HG03025 (cell line): ENCODE results near the gene BAIAP2L2.
"Not testable (repeated sequence)": the region's sequence is repeated elsewhere in the genome, so short reads cannot be mapped to it uniquely, and the experiment has no call there.

Experiments used
- ATAC-seq: cut with Tn5 transposase; IDR thresholded peaks from one replicate; pipeline ENCODE4 v1.9.1; 2021; ENCODE audit warnings: mild to moderate bottlenecking, moderate library complexity; ENCODE audit not compliant: unreplicated experiment, low FRiP score

BAIAP2L2 gene

DNA sequence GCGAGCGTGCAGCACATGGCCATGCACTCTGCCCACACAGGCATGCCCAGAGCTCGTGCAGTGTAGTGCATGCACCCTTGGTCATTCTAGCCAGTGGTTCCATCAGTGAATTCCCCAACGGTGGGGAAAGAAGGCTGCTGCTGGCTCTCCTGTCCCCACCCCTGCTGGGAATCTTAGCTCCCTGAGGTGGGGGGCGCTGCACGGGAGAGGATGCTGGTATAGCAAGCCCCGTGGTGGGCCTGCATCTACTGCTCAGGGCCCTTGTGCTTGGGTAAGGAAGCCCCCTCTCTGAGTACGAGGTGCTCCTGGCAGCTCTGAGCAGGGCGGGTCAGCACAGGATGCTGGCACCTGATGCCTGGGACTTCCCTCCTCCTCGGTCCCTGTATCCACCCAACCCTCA, 18.5 kb upstream of the BAIAP2L2 start:
- no peak for ATAC-seq

DNA sequence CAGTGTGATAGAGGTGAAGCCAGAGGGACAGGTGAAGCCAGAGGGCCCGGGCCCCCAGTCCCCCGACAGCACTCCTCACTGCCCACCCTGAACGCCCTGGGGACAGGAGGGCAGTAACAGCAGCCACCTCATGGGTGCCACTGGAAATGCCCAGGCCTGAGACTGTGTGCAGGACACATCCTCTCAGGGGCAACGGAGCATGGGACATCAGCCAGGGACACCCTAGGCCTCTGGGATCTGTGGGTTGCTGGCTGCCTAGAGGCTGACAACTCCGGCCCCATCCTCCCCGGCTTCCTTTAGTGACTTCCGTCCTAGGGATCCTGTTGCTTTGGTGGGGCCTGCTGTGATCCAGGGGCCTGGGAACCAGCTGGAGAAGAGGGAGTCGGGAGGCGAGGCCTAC, 17.4 kb upstream of the BAIAP2L2 start:
- no peak for ATAC-seq

DNA sequence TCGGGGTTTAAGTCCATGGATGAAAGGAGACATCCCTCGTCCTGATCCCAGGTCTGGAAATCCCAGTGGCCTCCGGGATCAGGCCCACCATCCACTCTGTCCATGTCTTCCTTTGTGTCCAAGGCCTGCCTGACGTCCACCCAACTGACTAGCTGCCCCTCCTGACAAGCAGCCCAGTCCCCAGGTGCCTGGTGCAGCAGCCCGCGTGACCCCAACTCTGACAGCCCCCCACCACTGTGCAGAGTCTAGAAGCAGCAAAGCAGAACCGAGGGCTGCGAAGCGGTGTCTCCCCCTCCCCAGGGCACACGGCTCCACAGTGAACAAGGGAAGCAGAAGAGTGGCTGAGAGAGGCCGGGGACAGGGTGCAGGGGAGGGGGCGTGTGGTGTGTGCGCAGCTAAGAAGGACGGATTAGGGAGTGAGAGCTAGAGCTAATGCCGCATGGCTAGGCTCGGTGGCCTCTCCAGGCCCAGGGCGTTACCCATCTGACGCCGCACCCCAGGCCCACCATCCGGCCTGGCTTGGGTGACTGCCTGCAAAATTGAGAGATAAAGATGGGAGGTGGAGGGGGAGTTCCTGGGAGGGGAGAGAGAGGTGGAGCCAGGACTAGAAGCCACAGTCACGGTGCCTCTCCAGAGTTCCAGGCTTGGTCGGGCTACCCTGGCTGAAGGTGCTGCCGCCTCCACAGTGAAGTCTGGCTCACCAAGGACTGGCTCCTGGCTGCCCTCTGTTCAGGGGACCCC, 16.6 kb upstream of the BAIAP2L2 start:
- ATAC-seq: no peak

DNA sequence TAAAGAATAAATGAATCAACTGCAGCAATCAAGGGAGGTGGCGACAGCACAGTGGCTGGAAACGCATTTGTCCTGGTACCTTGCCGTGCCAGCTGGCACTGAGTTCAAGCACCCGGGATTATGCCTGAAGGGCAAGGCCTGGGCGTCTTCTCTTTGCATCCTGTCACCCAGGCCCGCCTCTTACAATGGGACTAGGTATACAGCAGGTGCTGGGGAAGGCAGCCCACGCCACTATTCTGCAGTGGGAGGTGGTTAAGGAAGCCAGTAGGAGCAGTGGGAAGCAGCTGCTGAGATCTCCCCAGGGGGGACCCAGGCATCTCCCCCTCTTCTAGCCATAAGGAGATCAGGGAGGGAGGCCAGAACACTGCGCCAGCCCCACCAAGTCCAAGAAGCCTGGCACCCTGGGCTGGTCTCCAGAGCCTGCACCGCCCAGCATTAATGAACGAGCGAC, 15.3 kb upstream of the BAIAP2L2 start:
- ATAC-seq: no peak

DNA sequence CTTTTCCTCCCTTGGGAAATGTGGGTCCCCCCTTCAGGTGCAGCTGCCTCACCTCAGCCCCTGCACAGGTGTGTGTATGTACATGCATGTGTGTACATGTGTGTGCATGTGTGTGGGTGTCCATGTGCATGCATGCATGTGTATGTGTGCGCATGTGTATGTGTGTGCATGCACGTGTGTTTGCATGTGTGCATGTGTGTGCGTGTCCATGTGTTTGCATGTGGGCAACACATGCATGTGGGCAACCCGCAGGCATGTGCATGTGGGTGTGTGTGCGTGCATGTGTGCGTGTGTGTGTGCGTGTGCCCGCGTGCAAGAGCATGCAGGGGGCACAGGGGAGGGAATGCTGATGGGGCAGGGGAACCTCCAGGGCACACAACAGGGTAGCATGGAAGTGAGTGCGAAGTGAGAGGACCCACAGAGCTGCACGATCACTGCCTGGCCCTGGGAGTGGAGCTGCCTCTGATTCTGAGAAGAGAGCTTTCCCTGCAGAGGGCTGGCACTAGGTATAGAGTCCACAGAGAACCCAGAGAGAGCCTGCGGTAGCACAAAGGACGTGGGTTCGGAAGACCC, 14.6 kb upstream of the BAIAP2L2 start:
- no peak for ATAC-seq

DNA sequence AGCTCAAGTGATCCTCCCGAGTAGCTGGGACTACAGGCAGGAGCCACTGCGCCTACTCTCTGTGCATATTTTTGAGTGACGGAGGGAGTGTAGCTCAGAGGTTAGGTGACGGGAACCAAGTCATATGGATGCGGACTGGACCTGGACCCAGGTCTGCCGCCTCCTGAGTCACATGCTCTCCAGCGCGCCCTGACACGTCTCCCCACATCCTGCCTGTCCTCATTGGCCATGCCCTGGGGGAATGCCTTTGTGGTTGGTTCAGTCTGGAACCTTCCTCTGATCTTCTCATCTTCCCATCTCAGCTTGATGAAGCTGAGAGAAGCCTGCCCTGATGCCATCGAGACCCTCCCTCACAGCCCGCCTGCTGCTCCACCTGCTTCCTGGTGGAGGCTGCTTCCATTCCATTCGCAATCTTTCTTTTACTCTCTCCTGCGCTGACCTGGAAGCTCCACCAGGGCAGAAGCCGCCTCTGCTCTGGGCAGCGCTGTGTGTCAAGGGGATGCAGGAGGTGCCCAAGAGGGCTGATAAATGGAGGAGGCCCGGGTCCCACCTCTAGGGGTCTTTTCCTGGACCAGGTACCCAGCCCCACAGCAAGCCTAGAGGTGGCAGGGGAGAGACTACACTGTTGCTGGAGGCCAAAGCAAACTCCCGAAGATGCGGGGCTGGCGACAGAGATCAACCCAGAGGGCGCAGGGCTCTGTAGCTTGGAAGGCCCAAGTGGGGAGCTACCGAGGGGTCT, 13.9 kb upstream of the BAIAP2L2 start:
- no peak for ATAC-seq

DNA sequence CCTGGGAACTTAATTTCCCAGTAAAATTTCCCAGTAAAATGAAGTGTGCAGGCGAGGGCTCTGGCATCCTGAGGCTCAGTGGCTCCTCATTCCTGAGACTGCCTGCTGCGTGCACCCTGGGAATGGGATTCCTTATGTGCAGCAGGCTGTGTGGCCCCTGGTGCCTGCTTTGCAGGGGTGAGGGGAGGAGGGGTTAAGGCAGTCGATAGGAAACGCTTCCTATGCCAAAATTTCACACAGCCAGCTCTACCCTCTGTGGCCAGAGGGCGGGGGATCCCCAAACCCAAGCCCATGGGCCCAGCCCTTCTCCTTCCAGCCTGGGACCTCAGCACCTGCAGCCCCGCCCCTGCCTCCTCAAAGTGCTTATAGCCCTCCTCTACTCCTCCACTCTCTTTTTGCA, 12.1 kb upstream of the BAIAP2L2 start:
- no peak for ATAC-seq

DNA sequence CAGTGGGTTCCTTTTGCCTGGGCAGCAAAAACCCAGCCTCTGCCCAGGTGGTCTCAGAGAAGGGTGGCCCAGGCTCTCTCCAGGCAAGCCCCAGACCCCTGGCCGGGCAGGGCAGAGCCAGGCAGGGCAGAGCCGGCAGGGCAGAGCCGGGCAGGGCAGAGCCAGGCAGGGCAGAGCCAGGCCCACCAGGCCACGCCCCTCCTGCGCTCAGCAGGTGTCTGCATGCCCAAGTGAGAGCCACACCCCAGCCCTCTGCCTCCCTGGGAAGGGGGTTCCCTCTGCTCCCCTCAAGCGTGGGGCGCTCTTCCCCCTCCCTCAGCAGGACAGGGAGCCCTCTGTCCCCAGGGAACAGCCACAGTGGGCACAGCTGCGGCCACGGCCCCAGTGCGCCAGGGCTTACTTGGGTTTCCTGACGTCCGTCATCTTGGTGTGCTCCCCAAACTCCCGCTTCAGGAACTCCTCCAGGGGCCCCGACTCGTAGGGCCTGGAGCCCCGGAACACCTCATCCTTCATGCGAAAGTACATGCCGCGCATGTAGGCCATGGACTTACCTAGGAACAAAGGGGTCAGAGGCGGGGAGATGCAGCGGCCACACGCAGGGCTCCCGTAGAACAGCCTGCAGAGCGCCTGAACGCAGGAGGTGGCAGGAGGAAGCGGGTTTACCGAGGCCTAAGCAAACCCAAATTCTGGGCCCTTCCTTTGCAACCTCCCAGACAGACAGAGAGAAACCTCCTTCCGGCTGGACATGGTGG, 10.1 kb upstream of the BAIAP2L2 start:
- ATAC-seq: no peak

DNA sequence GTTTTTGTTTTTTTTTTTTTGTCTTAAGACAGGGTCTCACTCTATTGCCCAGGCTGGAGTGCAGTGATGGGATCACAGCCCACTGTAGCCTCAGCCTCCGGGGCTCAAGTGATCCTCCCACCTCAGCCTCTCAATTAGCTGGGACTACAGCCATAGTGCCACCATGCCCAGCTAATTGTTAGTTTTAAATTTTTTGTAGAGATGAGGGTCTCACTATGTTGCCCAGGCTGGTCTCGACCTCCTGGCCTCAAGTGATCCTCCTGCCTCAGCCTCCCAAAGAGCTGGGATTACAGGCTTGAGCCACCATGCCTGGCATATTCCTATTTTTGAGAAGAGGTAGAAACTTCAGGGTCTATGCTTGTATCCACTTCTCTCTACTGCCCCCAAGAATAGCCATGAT, 8.3 kb upstream of the BAIAP2L2 start:
- ATAC-seq: not testable (repeated sequence)

DNA sequence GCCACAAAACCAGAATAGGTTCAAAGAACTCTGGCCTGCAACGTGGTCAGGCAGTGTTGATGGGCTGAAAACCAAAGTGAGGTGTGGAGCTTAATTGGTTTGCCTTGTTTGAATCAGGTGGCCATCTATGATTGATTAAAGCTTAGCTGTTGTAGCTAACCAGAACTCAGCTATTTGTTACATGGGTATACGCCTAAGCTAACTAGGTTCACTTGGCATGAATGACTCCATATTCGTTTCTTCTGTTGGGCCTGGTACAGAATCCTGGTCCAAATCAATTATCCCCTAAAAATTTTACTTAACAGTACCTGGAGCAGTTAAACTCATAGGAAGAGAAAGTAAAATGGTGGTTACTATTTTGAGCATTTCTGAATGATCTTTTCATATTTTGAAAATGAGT, 7.7 kb upstream of the BAIAP2L2 start:
- ATAC-seq: no peak

DNA sequence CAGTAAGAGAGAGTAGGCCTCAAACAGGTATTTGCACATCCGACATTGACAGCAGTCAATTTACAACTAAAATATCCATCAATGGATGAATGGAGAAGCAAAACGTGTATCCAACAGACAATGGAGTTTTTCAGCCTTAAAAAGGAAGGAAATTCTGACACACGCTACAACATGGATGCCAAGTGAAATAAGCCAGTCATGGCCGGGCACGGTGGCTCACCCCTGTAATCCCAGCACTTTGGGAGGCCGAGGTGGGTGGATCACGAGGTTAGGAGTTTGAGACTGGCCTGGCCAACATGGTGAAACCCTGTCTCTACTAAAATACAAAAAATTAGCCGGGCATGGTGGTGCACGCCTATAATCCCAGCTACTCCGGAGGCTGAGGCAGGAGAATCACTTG, 7.1 kb upstream of the BAIAP2L2 start:
- not testable (repeated sequence) for ATAC-seq

DNA sequence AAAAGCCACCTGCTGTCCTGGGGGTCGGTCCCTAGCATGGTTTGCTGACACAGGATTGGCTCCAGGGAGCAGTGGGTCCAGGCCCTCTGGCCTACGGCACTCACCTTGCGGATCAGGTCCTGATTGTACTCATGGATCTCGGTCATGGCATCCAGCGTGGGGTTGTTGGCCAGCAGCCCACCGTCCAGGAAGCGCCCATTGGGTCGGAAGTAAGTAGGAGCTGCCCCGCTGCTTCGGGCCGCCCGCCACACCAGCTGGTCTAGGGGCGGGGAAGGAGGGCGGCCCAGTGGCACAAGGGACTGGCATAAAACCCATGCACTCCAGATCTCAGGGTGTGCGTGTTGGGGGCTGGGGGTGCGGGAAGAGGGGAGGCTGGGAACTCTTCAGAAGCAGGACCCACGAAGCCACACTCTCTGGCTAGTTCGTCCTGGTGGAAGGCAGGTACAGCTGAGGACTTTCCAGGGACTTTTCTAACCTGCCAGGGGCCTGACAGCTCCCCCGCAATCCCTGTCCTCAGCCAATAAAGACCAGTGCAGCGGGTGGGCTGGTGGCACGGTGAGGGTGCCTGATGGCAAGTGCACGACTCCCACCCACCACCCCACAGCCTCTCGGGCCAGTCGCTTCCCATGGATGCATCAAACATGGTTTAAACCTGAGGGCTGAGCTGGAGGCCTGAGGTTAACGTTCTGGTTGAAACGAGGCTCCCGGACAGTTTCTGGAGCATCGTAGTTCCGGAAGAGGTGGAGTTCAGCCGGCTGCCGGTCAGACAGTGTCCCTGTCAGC, 5.1 kb upstream of the BAIAP2L2 start:
- no peak for ATAC-seq

DNA sequence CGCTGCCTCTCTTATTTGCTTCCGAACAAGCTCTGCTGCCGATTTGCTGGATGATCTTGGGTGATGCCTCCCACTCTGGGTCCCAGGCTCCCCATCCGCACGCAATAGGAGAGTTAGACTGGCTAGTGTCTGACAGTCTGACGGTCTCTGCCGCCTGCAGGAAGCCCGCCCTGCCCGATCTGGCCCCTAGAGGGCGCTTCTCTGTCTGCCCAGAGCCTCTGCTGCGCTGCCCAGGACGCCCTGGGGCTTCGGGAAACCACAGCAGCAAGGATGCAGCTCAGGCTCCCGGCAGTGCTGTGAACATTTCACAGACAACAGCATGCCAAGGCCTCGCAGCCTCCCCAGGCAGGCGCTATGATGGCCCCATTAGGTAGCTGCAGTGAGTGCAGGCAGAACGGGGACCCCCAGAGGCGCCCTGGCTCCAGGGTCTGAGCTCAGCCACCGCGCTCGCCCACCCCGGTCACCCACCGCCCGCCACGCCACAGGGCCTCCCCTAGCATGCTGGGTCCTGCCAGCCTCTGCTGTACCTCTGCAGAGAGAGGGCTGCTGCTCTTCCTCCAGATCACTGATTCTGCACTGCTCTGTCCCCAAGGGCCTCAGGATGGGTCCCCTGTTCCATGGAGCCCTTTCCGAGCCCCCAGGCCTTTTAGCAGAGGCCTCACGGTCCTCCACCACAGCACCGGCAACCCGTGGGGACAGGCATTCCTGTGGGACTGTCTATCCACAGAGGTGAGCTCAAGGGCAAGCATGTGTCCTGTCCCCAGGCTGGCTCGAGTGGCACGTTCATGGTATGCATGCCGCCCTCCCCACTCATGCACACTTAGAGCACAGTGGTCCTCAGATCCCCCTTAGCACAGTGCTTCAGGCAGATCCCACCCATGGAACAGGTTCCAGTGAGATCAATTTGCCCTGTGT, 4.3 kb upstream of the BAIAP2L2 start:
- no peak for ATAC-seq

DNA sequence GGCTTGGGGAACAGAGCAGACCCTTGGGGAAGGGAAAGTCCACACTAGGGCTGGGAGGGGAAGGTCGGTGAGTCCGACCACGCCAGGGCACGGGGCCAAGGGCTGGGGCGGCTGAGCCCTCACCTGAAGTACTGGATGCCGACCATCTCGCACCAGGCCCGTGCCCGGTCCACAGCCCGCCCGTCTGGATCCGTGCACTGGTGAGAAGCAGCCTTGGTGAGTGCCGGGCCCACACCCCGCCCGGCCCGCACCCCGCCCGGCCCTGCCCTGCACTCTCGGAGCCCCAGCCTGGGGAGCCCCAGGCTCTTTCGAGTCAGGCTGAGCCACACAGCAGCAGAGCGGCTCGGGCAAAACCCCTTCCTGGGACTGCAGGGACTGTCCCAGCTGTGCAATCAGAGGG, 1.9 kb upstream of the BAIAP2L2 start:
- no peak for ATAC-seq

DNA sequence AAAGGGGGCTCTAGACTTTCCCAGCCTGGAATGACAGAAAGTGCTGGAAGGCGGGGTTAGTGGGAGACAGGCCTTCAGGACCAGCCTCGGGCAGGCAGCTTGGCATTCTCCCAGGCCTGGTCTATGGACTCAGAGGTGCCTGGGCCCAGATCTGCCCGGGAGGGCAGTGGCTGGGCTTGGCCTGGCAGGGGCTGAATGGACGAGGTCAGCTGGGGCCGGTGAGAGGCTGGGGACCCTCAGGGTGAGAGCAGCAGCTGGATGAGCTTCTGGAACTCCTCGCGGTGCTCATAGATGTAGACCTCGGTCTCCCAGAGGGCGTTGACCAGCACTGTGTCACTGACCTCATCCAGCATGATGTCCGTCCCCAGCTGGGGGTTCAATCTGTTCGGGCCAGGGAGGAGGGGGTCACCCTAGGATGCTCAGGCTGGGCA, 1.5 kb upstream of the BAIAP2L2 start:
- no peak for ATAC-seq

DNA sequence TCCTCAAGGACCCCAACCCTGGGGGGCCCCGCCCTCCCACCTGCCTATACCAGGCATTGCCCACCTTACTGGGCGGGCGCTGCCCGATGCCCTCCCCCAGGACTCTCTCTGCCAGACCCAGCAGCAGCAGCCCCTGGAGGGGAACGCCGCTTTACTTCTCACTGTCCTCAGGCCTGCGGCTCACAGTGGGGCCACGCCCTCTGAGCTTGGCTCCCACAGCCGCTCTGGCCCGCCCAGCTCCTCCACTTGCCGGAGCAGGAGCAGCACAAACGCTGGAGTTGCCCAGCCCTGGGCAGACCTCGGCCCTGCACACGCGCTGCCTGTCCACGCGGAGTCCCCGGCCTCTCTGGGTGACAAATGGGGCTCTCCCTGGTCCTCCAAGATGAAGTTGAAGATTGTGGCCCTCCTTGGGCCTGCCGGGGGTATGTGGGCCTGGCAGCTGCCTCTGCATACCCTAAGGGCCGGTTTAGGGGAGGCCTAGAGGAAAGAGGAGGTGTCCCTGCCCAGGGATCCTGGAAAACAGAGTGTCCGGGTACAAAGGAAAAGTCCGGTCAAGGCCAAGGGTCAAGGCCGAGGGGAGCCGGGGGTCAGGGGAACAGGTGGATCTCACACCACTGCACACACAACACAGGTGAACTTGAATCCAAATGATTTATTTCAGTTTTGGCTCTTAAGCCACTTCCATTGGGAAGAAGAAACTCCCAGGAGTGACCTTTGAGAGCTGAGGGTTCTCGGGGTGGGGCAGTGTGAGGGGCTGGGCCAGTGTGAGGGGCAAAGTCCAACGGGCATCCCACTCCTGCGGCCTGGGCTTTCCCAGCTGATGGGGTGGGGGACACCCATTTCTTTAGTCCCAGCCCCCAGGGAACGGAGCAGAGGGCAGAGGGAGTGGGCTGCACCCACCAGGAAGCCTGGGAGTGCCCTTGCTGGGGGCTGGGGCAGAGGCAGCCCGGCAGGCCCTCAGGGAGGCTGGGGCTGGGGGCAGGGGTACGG, 674 bp upstream of the BAIAP2L2 start:
- no peak for ATAC-seq

DNA sequence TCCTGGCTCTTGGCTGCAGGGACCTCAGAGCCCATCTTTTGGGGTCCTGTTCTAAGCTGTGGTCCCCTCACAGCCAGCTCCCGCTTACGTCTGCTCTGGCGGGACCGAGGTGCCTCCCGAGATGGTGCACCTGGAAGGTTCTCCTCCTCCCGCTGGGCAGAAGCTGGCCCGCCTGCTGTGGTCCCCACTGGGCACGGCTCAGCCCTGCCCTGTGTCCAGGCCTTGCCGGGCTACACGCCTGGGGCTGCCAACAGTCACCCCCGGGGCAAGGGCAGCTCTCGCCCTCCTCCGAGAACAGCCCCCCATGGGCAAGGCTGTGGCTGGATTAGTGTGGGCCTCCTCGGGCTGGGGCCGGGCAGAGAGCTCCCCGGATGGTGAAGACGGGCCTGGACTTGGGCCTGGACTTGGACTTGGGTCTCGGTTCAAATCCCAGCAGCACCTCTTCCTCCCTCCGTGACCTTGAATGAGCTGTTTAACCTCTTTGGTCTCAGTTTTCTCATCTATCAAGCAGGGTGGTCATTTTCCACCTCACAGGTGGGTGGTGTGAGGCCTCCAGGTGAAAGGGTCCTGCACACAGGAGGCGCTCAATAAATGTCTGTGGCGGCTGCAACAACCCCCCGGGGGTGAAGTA, 998 bp downstream of the BAIAP2L2 start:
- no peak for ATAC-seq
